Measurements from ENCODE around the gene TULP4.
"Not testable (repeated sequence)": the region's sequence is repeated elsewhere in the genome, so short reads cannot be mapped to it uniquely, and the experiment has no call there.

The TULP4 gene

GRCh38 chr6:158538741-158539140 lies 226.5 kb downstream of the TULP4 start:
- ATAC-seq = no peak

GRCh38 chr6:158539413-158539812 lies 227.1 kb downstream of the TULP4 start:
- no peak for ATAC-seq

GRCh38 chr6:158539881-158540280 lies 227.6 kb downstream of the TULP4 start:
- no peak for ATAC-seq

- no peak for ATAC-seq
Measured at GRCh38 chr6:158543606-158544185, 231.4 kb downstream of the TULP4 start.

GRCh38 chr6:158544428-158544827 lies 232.2 kb downstream of the TULP4 start:
- ATAC-seq = no peak

GRCh38 chr6:158545043-158545966 lies 233.0 kb downstream of the TULP4 start:
- ATAC-seq = no peak

GRCh38 chr6:158548418-158549161 lies 236.3 kb downstream of the TULP4 start:
- ATAC-seq = no peak

GRCh38 chr6:158552055-158552795 lies 240.0 kb downstream of the TULP4 start:
- no peak for ATAC-seq

GRCh38 chr6:158552796-158553138 lies 240.5 kb downstream of the TULP4 start:
- ATAC-seq = no peak

- ATAC-seq = no peak
Measured at GRCh38 chr6:158554611-158555361, 242.5 kb downstream of the TULP4 start.

GRCh38 chr6:158556113-158556512 lies 243.8 kb downstream of the TULP4 start:
- no peak for ATAC-seq

GRCh38 chr6:158557110-158557509 lies 244.8 kb downstream of the TULP4 start:
- not testable (repeated sequence) for ATAC-seq

- no peak for ATAC-seq
Measured at GRCh38 chr6:158557927-158558326, 245.7 kb downstream of the TULP4 start.

GRCh38 chr6:158558415-158559306 lies 246.4 kb downstream of the TULP4 start:
- no peak for ATAC-seq

- ATAC-seq = no peak
Measured at GRCh38 chr6:158559338-158559894, 247.2 kb downstream of the TULP4 start.

- ATAC-seq = peak; percentile 94
Measured at GRCh38 chr6:158559895-158560835, 247.9 kb downstream of the TULP4 start, which contains the start of gene TMEM181. Gene TMEM181, plus strand, starts transcription at chr6:158560091. Its CDS starts 134 bp downstream, at chr6:158560225.

- ATAC-seq = no peak
Measured at GRCh38 chr6:158560836-158561320, 248.6 kb downstream of the TULP4 start.

Data from activated CD4-positive, CD25-positive, alpha-beta regulatory T cell treated with anti-CD3 and anti-CD28 coated beads, Interleukin-2, amount 50 U/mL, for 24 hours (primary cell).